Large intestine (tissue), 3 donors: ENCODE measurements around the gene DUSP14. TPM values are rescaled to one million over a fixed set of nuclear protein-coding genes. Genes with fewer than 3 reads are reported as not detected.

ENCODE experiments used
- DNase-seq, 2 donors: peaks; one replicate each; pipeline versions ENCODE4 v3.0.0 to v3.0.0-alpha.2; 2013
- H3K27ac ChIP-seq: one replicate; pipeline ENCODE4 v1.5.1; 2013; ENCODE audit warnings: low read length
- H3K27me3 ChIP-seq: 2 replicates; pipeline ENCODE4 v1.6.1; 2013; ENCODE audit warnings: low read length; ENCODE audit not compliant: control insufficient read depth, insufficient read depth
- H3K36me3 ChIP-seq: 2 replicates; pipeline ENCODE4 v1.6.1; 2013; ENCODE audit warnings: low read length; ENCODE audit not compliant: control insufficient read depth, insufficient read depth
- H3K4me1 ChIP-seq: one replicate; pipeline ENCODE4 v1.6.1; 2013; ENCODE audit warnings: low read length; ENCODE audit not compliant: control insufficient read depth, insufficient read depth
- H3K4me3 ChIP-seq: one replicate; pipeline ENCODE4 v1.5.1; 2013; ENCODE audit warnings: low read length
- H3K9me3 ChIP-seq: one replicate; pipeline ENCODE4 v1.6.1; 2013; ENCODE audit warnings: mild to moderate bottlenecking, low read depth, low read length, moderate library complexity; ENCODE audit not compliant: control insufficient read depth
- WGBS: methylation state at CpG from one replicate; pipeline ENCODE4 v1.1.5; 2013; ENCODE audit warnings: low lambda C conversion rate; ENCODE audit not compliant: insufficient coverage; 5-methylcytosine and 5-hydroxymethylcytosine counted together
- polyA plus RNA-seq: library from polyadenylated mRNA; unstranded; fragments of 120-200 nt; gene quantifications from one replicate; pipeline ENCODE4 v1.2.1, GENCODE V29; 2013

Gene DUSP14
- polyA plus RNA-seq, 1 donor = 6.9 TPM

GRCh38 chr17:37462492-37462891, 27.2 kb upstream of the DUSP14 start:
- WGBS = no CpG with 5 or more reads among the region's 5 CpGs
- Histone ChIP-seq H3K27ac (no peak overlapping the region), H3K36me3 (peaks cover 35% of the 10 kb centered on the region), H3K4me1 (no peaks in the 10 kb centered on the region), H3K4me3 (no peak overlapping the region), H3K27me3 (no peaks in the 10 kb centered on the region), H3K9me3 (no peaks in the 10 kb centered on the region)
- DNase-seq = no peak

DNA sequence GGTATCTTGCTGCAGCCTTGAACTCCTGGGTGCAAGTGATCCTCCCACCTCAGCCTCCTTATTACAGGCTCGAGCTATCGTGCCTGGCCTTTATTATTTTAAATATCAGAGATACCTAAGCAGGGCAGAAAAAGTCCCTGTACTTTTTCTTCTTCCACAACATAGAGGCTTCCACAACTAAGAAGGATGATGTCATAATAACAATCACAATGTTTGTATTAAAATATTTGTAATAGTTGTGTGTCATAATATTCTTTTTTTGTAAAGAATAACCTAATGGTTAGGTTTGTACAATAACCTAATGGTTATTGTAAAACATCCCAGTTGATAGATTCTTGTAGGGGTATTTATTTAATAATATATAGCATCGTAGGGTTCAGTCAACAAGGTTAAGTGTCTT, 26.7 kb upstream of the DUSP14 start:
- H3K36me3 ChIP-seq = peaks cover 40% of the 10 kb centered on the region
- no peaks in the 10 kb centered on the region for H3K4me1 ChIP-seq
- no peaks in the 10 kb centered on the region for H3K9me3 ChIP-seq
- WGBS = no CpG with 5 or more reads among the region's 3 CpGs
- H3K27me3 ChIP-seq = no peaks in the 10 kb centered on the region
- no peak overlapping the region for H3K4me3 ChIP-seq
- no peak for DNase-seq
- H3K27ac ChIP-seq = no peak overlapping the region

DNA sequence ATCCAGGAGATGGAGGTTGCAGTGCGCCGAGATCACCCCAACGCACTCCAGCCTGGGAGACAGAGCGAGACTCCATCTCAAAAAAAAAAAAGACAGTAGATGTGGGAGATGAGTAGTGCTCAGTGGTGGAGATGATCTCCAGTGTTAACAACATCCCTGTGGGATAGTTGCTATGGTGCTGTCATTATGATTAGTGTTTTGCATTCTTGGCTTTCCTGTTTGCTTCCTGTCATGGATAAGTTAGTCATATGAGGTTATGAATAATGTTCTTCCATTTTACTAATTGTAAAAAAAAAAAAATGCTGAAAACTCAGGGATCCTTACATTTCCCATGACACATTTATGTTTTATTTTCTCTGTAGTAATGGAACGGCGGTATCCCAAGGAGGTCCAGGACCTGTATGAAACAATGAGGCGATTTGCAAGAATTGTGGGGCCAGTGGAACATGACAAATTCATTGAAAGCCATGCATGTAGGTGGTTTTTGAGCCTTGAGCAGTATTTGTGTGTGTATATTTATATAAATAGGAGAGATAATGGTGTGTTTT, 24.5 kb upstream of the DUSP14 start:
- H3K27ac ChIP-seq = no peak overlapping the region
- DNase-seq = no peak
- no peaks in the 10 kb centered on the region for H3K9me3 ChIP-seq
- H3K4me1 ChIP-seq = no peaks in the 10 kb centered on the region
- no peak overlapping the region for H3K4me3 ChIP-seq
- no peaks in the 10 kb centered on the region for H3K27me3 ChIP-seq
- H3K36me3 ChIP-seq = peaks cover 40% of the 10 kb centered on the region
- WGBS = no CpG with 5 or more reads among the region's 7 CpGs

DNA sequence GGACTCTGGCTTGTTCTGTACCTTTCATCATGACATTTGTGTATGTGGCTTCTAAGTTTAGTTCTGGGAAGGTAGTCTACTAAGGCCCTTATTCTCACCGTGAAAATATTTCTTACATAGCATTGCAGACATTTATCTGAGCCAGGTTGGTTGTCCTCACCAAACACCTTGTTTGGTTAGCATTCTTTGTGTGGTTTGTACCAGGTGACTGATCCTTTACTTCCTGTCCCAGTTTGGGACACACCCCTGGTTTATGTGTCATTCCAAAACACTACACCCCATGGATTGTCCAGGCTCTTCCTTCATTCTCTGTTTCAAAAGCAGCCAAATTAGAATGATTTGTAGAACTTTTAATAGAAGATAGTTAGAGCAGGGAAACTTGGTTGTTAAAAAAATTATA, 23.2 kb upstream of the DUSP14 start:
- H3K36me3 ChIP-seq = peaks cover 51% of the 10 kb centered on the region
- 100% methylated on average over 1 of the region's 1 CpG for WGBS

DNA sequence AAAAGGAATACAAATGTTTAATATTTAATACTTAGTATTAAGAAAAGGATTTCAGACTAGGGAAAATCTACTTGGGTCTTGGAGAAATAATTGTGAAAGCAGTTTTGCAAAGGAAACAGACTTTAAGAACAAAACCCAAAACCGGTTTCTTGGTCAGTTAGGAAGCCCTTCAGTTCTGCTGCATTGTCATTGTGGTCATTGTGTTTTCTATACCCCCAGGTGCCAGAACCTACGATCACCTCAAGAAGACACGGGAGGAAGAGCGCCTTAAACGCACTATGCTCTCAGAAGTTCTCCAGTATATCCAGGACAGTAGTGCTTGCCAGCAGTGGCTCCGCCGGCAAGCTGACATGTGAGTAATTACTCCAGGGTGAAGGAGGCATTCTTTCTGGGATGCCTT, 19.5 kb upstream of the DUSP14 start:
- H3K4me3 ChIP-seq = no peak overlapping the region
- no CpG with 5 or more reads among the region's 7 CpGs for WGBS
- H3K27me3 ChIP-seq = no peaks in the 10 kb centered on the region
- H3K36me3 ChIP-seq = peaks cover 66% of the 10 kb centered on the region
- no peak overlapping the region for H3K27ac ChIP-seq
- DNase-seq = no peak
- no peaks in the 10 kb centered on the region for H3K4me1 ChIP-seq
- no peaks in the 10 kb centered on the region for H3K9me3 ChIP-seq

More for the DNA sequence above, 23.2 kb upstream of the DUSP14 start:
- no peak overlapping the region for H3K27ac ChIP-seq
- H3K9me3 ChIP-seq = no peaks in the 10 kb centered on the region
- no peak overlapping the region for H3K4me3 ChIP-seq
- H3K27me3 ChIP-seq = no peaks in the 10 kb centered on the region
- DNase-seq = no peak
- H3K4me1 ChIP-seq = no peaks in the 10 kb centered on the region

DNA sequence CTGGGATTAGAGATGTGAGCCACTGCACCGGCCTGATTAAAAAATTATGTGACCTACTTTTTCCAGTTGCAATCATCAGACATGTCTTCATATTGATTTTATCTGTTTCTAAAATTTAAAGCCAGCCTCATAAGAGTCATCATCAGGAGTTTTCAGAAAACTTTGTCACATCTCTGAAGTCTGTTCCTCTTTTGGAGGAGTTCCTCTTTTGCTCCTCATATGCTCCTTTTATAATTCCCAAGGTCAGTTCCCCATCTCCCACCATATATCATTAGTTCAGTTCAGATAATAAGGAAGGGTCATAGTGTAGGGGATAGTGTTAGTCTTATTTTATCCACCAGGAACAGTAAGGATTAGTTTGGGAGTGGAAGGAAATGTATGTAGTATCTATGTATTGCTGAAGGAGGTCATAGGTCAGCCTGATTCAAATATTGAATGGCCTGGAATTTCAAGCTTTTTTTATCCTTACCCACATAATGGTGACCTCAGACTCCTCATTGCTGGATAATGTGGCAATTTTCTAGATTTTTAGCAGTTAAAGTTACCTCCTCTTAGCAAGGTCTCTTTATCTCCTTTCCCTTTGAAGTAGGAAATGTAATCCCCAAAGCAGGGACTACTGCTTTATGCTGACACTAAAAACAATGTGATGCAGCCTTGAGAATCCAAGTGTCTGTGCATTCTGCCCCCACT, 13.8 kb upstream of the DUSP14 start:
- Histone ChIP-seq H3K27me3 (no peaks in the 10 kb centered on the region), H3K36me3 (peaks cover 70% of the 10 kb centered on the region), H3K9me3 (no peaks in the 10 kb centered on the region), H3K27ac (no peak overlapping the region), H3K4me3 (no peak overlapping the region), H3K4me1 (no peaks in the 10 kb centered on the region)
- DNase-seq = no peak
- no CpG with 5 or more reads among the region's 1 CpG for whole genome bisulfite sequencing

- Histone ChIP-seq H3K27ac (no peak overlapping the region), H3K27me3 (no peaks in the 10 kb centered on the region), H3K4me3 (no peak overlapping the region), H3K36me3 (peaks cover 65% of the 10 kb centered on the region), H3K9me3 (no peaks in the 10 kb centered on the region), H3K4me1 (no peaks in the 10 kb centered on the region)
- DNase-seq = peak in 1 of 2 donors; percentile 9
- 78% methylated on average over 2 of the region's 4 CpGs for WGBS
Measured at GRCh38 chr17:37476431-37477120, 13.1 kb upstream of the DUSP14 start.

DNA sequence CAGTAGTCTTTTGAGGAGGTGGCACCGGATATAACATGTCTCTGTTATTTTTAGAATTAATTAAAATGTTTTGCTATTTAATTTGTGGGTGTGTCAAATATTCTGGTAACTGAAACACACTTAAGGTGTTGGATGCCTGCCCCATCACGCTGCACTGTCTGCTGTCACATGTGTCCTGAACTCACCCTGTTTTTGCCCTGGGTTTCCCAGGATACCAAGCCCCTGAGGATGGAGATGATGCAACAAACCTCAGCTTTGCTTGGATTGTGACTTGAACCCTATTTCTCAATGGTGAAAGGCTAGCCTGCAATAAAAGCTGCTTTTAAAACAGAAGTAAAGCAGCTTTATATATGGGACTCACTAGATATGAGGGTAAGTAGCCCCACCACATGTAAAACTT, 11.5 kb upstream of the DUSP14 start:
- Histone ChIP-seq H3K4me1 (peaks cover 5% of the 10 kb centered on the region), H3K4me3 (no peak overlapping the region), H3K27ac (no peak overlapping the region), H3K9me3 (no peaks in the 10 kb centered on the region), H3K36me3 (peaks cover 58% of the 10 kb centered on the region), H3K27me3 (no peaks in the 10 kb centered on the region)
- no CpG with 5 or more reads among the region's 2 CpGs for WGBS
- DNase-seq = no peak

- peaks cover 50% of the 10 kb centered on the region for H3K36me3 ChIP-seq
Measured at GRCh38 chr17:37479025-37479424, 10.7 kb upstream of the DUSP14 start.

DNA sequence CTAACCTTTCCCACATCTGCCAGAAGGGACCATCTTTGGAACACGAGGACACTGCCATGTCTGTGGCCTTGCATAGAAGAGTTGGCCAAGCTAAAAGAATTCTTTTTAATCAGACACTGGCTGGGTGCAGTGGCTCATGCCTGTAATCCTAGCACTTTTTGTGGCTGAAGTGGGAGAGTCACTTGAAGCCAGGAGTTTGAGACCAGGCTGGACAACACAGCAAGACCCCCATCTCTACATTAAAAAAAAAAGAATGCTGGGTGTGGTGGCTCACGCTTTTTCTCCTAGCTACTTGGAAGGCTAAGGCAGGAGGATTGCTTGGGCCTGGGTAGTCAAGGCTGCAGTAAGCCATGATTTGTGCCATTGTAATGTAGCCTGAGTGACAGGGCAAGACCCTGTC, 9.3 kb upstream of the DUSP14 start:
- H3K27ac ChIP-seq = no peak overlapping the region
- H3K4me3 ChIP-seq = no peak overlapping the region
- H3K36me3 ChIP-seq = peaks cover 42% of the 10 kb centered on the region
- H3K27me3 ChIP-seq = no peaks in the 10 kb centered on the region
- no peak for DNase-seq
- H3K4me1 ChIP-seq = peaks cover 5% of the 10 kb centered on the region
- WGBS = no CpG with 5 or more reads among the region's 2 CpGs
- no peaks in the 10 kb centered on the region for H3K9me3 ChIP-seq

More at GRCh38 chr17:37479025-37479424, 10.7 kb upstream of the DUSP14 start:
- no peak for DNase-seq
- no CpG with 5 or more reads among the region's 1 CpG for WGBS
- H3K27ac ChIP-seq = no peak overlapping the region
- peaks cover 5% of the 10 kb centered on the region for H3K4me1 ChIP-seq
- H3K9me3 ChIP-seq = no peaks in the 10 kb centered on the region
- no peaks in the 10 kb centered on the region for H3K27me3 ChIP-seq
- no peak overlapping the region for H3K4me3 ChIP-seq
